Psoas muscle (tissue), 8 donors: Measurements from ENCODE around the gene DEFB118. TPM values are rescaled to one million over a fixed set of nuclear protein-coding genes. Genes with fewer than 3 reads are reported as not detected.

ENCODE experiments used
- ATAC-seq, 4 donors: fragments of 200-7000 bp; cut with Tn5 transposase; one replicate each; pipeline ENCODE4 v1.9.1; 2020; ENCODE audit warnings: moderate library complexity in 3 of 4, mild to moderate bottlenecking in 2 of 4
- DNase-seq, 2 donors: peaks; one replicate each; pipeline ENCODE4 v3.0.0-alpha.2; 2020
- H3K27ac ChIP-seq: fragments of 200-600 bp; one replicate; pipeline ENCODE4 v1.8.0; 2022
- H3K27me3 ChIP-seq, 3 donors: fragments of 200-600 bp in 1 of 3; one replicate each; pipeline versions ENCODE4 v1.6.1 to v1.8.0; 2013 to 2022; ENCODE audit warnings: low read length in 2 of 3, mild to moderate bottlenecking in 2 of 3, moderate library complexity in 1 of 3; ENCODE audit not compliant: insufficient read depth in 3 of 3
- H3K36me3 ChIP-seq, 2 donors: fragments of 200-600 bp in 1 of 2; one replicate each; pipeline versions ENCODE4 v1.6.1 to v1.8.0; 2013 to 2022; ENCODE audit warnings: low read depth in 1 of 2, mild to moderate bottlenecking in 1 of 2, moderate library complexity in 1 of 2; ENCODE audit not compliant: insufficient read depth in 1 of 2
- H3K4me1 ChIP-seq: fragments of 200-600 bp; one replicate; pipeline ENCODE4 v1.8.0; 2022
- H3K4me3 ChIP-seq: fragments of 200-600 bp; one replicate; pipeline ENCODE4 v1.8.0; 2022; ENCODE audit warnings: mild to moderate bottlenecking
- H3K9me3 ChIP-seq: fragments of 200-600 bp; one replicate; pipeline ENCODE4 v1.8.0; 2022
- WGBS, 3 donors: extraction: QIAGEN DNeasy Blood & Tissue Kit; methylation state at CpG; one replicate each; pipeline versions ENCODE4 v1.1.6 to v1.1.7; 2013; 5-methylcytosine and 5-hydroxymethylcytosine counted together
- intact Hi-C, 2 donors: fragments of 100-400 bp; cut with DNase I; formaldehyde crosslinking; loops; one replicate each; pipeline versions ENCODE4 v1.11.0 to v1.14.2; 2022
- polyA plus RNA-seq, 3 donors: library from polyadenylated mRNA; stranded (reverse); fragments of 200-250 nt; gene quantifications; one replicate each; pipeline ENCODE4 v1.2.3, GENCODE V29; 2013
- total RNA-seq, 4 donors: library from RNA; stranded (reverse); fragmentation: NEBNext Ultra II Directional in 2 of 4; extraction: Animal tissue kit (Norgen Biotek cat#: 25700) in 2 of 4; gene quantifications; one replicate each; pipeline versions ENCODE4 v1.2.1 to v1.2.4, GENCODE V29; 2021 to 2023
- TF ChIP-seq, protein P1 (sequence below): fragments of 200-600 bp; IDR thresholded peaks from one replicate; pipeline ENCODE4 v1.8.0; 2022; ENCODE audit warnings: antibody characterized with exemption
- donor health status: healthy with polysubstance abuse.
- donor health status: DM: no; HTN: no; CAD: no; lungs with moderate emphysema.
- donor health status: Bipolar disorder and iron deficiency.
- donor health status: healthy.
- donor health status: DM: yes; HTN: yes; CAD: no.
- donor health status: DM: no; HTN: no; CAD: no.
- donor health status: DM: no; HTN: no; CAD: no.
- donor health status: DM: yes; HTN: yes; CAD: no.

DEFB118 gene
- total and polyA plus RNA-seq, 7 donors: not detected

DNA sequence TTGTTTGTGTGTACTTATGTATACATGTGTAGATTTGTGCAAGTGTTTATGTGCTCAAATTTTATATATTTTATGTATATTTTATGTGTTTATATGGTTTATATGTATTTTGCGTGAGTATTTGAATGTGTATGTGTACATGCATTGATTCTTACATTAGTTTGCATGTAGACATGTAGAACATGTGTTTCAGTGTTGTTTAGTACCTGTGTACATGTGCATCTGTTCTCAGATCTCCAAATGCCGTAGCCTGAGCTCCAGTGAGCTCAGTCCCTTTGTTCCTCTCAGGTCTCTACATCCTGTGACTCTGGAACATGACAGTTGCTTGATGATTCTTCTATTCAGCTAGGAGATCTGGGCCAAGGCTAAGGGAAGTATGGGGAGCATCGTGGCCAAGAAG, 26.5 kb downstream of the DEFB118 start:
- TF ChIP-seq, protein P1, sequence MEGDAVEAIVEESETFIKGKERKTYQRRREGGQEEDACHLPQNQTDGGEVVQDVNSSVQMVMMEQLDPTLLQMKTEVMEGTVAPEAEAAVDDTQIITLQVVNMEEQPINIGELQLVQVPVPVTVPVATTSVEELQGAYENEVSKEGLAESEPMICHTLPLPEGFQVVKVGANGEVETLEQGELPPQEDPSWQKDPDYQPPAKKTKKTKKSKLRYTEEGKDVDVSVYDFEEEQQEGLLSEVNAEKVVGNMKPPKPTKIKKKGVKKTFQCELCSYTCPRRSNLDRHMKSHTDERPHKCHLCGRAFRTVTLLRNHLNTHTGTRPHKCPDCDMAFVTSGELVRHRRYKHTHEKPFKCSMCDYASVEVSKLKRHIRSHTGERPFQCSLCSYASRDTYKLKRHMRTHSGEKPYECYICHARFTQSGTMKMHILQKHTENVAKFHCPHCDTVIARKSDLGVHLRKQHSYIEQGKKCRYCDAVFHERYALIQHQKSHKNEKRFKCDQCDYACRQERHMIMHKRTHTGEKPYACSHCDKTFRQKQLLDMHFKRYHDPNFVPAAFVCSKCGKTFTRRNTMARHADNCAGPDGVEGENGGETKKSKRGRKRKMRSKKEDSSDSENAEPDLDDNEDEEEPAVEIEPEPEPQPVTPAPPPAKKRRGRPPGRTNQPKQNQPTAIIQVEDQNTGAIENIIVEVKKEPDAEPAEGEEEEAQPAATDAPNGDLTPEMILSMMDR: no peak
- ATAC-seq (no peak), DNase-seq (no peak)
- H3K36me3 ChIP-seq: no peaks in the 10 kb centered on the region
- no peaks in the 10 kb centered on the region for H3K4me1 ChIP-seq
- WGBS, 3 donors: 28 to 41% (median 35%) methylated on average over 3 of the region's 3 CpGs
- H3K4me3 ChIP-seq: no peak overlapping the region
- H3K27me3 ChIP-seq: no peaks in the 10 kb centered on the region
- no peak overlapping the region for H3K27ac ChIP-seq
- intact Hi-C loops: no loop called here
- H3K9me3 ChIP-seq: no peaks in the 10 kb centered on the region

DNA sequence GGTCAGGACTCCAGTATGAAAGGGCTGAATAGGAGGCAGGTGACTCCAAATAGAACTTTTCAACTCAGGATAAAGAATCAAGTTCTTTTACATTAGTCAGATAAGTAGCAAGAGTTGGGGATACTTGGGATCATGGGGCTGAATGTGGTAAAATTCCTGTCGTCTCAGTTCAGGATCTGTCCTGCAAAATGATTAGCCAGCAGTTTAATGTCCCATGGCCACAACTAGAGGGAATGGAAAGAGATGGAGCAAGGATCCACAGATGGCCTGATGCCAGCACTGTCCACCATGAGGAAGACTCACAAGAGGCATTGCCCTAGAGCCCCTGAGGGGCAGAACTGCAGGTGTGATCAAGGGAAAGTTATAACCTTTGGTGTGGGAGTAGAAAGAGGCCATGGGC, 35.5 kb downstream of the DEFB118 start:
- 47 to 50% (median 49%) methylated on average over 1 of the region's 1 CpG for WGBS, 3 donors
- intact Hi-C loops: no loop called here
- DNase-seq (no peak), ATAC-seq (no peak)
- H3K4me1 ChIP-seq: no peaks in the 10 kb centered on the region
- no peak overlapping the region for H3K27ac ChIP-seq
- H3K36me3 ChIP-seq: no peaks in the 10 kb centered on the region
- TF ChIP-seq, protein P1: no peak
- H3K4me3 ChIP-seq: no peak overlapping the region
- H3K9me3 ChIP-seq: no peaks in the 10 kb centered on the region
- H3K27me3 ChIP-seq: peaks cover 0 to 2% (median 0%) of the 10 kb centered on the region in 3 donors

DNA sequence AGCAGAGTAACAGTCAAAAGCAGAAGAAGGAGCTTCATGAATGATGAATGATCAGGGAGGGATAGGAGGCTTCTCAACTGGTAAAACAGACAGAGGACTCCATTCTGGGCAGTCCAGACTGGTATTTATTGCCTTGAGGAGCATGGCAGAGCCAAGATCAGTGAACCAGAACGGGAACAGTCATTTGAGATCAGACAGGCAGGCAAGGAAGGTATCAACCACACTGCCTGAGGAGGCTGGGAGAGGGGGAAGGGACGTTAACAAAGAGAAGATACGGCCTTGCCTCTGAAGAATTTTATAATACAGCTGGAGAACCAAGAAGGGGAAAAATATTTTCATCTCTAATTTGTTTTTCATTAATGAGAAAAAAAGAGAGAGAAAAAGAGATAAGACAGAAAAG, 37.7 kb downstream of the DEFB118 start, which contains the start of gene DEFB121:
TSS of gene DEFB121 (minus strand) at position 101 of the 400 bp plus-strand sequence. CDS start at position 38, 63 bp downstream.
- ATAC-seq (no peak), DNase-seq (no peak)
- TF ChIP-seq, protein P1: no peak
- intact Hi-C loops: no loop called here
- 32 to 41% (median 37%) methylated on average over 3 of the region's 3 CpGs for WGBS, 3 donors
- Histone ChIP-seq H3K36me3 (no peaks in the 10 kb centered on the region), H3K4me1 (no peaks in the 10 kb centered on the region), H3K9me3 (no peaks in the 10 kb centered on the region), H3K4me3 (no peak within 1 kb of the TSS), H3K27ac (no peak within 1 kb of the TSS), H3K27me3 (peaks cover 0 to 2% (median 0%) of the 10 kb centered on the region in 3 donors)

DNA sequence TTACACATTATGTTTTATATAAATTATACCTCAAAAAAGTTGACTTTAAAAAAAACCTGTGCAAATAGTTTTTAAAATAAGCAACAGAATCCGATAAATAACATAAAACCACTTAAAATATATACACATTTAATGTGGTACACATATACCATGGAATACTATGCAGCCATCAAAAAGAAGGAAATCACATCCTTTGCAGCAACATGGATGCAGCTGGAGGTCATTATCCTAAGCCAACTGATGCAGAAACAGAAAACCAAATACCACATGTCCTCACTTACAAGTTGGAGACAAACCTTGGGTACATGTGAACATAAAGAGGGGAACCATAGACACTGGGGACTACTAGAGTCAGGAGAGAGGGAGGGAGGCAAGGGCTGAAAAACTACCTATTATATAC, 41.6 kb downstream of the DEFB118 start:
- no peak for DNase-seq
- Histone ChIP-seq H3K27ac (no peak overlapping the region), H3K4me3 (no peak overlapping the region), H3K36me3 (no peaks in the 10 kb centered on the region), H3K9me3 (no peaks in the 10 kb centered on the region), H3K27me3 (no peaks in the 10 kb centered on the region), H3K4me1 (no peaks in the 10 kb centered on the region)
- no peak for ATAC-seq
- 29 to 49% (median 34%) methylated on average over 1 of the region's 1 CpG for WGBS, 3 donors
- TF ChIP-seq, protein P1: no peak
- intact Hi-C loops: no loop called here

DNA sequence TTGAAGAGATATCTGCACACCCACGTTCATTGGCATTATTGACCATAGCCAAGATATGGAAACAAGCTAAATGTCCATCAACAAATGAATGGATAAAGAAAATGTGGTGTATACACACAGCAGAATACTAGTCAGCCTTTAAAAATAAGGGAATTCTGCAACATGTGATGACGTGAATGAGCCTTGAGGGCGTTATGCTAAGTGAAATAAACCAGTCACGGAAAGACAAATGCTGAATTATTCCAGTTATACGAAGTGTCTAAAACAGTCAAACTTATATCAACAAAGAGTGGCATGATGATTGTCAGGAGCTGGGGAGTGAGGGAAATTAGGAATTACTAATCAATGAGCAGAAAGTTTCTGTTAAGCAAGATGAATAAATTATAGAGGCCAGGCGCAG, 46.0 kb downstream of the DEFB118 start:
- WGBS, 3 donors: 69 to 79% (median 73%) methylated on average over 6 of the region's 6 CpGs
- ATAC-seq (no peak), DNase-seq (no peak)
- H3K4me1 ChIP-seq: no peaks in the 10 kb centered on the region
- H3K27me3 ChIP-seq: no peaks in the 10 kb centered on the region
- no peaks in the 10 kb centered on the region for H3K9me3 ChIP-seq
- no peak overlapping the region for H3K4me3 ChIP-seq
- intact Hi-C loops: no loop called here
- no peak overlapping the region for H3K27ac ChIP-seq
- TF ChIP-seq, protein P1: no peak
- no peaks in the 10 kb centered on the region for H3K36me3 ChIP-seq
